ENCODE results near the gene M6PR.

Gene M6PR

DNA sequence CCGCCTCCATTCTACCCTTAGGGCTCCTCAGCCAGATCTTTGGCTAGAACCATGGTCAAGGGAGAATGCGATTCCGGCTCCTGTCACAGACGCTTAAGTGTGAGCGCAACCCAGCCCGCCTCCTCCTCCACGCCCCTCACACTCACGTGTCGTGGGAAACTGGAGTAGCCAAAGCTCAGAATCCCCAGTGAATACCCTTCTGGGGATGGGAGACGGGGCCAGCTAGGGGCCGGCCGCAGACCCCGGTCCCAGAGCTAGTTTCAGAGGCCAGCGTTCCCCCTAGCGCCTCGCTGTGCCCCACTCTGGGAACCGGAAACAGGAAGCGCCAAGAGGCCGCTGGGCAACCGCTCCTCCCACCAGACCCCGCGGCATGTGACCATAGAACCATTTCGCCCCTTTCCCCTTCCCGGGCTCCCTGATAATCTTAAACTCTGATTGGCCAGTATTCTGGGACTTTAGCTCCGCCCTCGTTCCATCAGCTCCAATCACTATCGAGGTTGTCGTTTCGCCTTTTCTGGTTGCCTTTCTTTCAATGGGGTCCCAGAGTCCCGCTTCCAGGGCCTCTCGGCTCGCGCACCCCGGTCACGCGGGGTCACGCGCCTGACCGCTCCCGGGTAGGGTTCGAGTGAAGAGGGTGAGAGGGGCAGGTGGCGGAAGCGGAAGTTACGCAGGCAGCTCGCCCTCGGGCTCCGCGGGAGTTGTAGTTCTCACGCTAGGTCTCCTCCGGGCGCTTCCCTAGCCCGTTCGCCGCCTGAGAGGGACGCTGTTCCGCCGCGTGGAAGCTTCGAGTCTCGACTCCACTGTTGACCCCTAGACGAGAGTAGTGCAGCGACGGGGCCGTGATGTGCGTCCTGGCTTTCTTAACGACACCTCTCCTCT, at the start of gene M6PR:
TSS of gene M6PR (minus strand) at position 304 of the 879 bp plus-strand sequence. CDS start 3,241 bp downstream, outside the sequence.
- ATAC-seq (peak; percentile 83), DNase-seq (peak; percentile 93)

DNA sequence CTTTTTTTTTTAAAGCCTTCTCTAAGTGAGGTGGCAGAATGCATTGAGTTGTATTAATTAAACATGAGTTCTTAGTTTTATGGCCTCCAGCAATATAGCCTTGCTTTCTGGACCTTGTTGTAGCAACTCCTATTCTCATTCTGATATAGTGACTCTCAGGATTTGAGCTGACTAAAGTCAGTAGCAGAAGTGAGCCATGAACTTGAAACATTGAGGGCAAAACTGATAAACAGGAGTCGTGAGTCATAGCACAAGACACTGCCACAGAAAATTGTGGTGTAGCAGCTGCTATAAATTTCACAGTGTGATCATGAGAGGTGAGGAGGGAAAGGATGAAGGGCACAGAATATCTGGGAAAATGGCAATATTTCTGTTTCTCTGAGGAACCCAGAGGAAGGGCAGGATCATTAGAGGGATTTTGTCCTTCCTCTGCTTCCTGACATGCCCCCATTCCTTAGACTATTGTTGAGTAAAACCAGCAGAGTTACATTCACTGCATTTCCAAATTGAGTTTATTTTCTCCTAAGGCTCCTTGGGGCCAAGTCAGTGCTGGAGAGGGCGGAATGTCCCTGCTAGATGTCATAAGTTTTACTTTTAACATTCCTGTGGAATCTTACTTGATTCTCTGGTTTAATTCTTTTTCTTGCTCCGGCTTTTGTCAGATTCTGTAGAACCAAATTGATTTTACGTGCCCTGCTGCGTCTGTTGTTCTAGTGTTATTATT, 47.4 kb upstream of the M6PR start:
- peak; percentile 93 for ATAC-seq
- no peak for DNase-seq

DNA sequence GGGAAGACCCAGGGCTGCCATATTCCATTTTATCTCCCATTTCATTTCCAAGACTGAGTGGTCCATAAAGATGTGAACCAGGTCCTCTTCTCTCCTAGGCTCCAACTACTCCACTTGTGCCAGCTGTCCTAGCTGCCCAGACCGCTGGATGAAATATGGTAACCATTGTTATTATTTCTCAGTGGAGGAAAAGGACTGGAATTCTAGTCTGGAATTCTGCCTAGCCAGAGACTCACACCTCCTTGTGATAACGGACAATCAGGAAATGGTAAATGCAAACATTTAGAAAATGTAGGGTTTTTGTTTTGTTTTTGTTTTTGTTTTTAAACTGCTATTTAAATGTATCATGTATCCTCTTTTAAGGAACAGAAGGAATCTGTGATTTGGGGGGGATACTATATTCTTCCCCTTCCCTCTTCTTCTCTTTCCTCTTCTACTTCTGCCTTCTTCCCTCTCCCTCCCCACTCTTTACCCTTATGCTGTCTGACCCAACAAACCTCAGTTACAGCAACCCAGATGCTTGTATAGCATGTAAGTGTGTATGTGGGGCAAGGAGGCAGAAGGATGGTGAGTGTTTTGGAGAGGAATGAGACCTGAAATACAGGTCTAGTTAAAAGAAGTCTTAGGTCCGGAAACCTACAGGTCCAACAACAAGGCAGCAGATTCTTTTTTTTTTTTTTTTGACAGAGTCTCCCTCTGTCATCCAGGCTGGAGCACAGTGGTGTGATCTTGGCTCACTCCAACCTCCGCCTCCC, 45.8 kb upstream of the M6PR start:
- DNase-seq (no peak), ATAC-seq (no peak)

DNA sequence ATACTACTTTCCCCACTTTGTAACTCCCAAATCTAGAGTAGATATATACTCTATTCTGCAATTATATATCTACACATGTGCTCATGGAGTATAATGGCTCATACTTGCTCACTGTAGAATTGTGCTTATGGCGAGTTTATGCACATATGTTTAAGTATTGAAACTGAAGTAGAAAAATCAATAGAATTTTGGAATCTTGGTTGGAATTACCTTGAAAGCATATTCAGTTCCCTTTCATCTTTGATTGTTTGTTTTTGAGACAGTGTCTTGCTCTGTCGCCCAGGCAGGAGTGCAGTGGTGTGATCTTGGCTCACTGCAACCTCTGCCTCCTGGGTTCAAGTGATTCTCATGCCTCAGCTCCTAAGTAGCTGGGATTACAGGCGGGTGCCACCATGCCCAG, 44.4 kb upstream of the M6PR start:
- DNase-seq (no peak), ATAC-seq (no peak)

DNA sequence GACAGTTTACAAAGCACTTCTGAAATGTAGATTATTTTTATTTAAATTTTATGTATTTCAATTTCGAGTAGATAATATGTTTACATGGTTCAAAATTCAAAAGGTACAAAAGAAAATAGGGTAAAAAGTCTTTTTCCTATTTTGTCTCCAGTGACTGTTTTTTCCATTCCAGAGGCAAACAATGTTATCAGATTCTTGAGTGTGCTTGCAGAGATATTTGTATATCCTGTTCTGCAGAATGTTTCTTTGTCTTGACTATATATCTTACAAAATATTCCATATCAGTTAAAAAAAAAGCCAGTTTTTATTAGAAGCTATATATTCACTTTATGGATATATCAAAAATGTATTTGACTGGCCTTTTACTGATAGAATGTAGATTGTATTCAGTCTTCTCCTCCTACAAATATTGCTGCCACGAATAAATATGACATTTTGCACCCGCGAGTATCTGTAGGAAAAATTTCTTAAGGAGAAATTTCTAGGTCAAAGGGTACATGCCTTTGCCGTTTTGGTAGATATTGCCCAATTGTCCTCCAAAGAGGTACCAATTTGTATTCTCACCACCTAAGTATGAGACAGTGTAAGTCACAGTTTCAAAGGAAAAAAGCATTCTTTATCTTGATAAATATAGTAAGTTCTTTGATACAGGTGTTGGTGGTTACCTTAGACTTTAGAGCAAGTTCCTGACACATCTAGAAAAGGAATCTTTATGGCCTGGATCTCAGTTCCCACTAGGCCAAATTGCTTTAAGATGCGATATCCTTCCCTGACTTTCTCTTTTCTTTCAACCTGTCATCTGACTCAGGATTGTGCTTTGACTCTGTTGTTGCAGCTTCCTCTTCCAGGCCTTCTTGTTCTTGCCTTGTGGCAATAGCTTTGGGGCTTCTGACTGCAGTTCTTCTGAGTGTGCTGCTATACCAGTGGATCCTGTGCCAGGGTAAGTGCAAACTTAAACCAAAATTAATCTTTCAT, 42.2 kb upstream of the M6PR start:
- ATAC-seq: peak; percentile 30

DNA sequence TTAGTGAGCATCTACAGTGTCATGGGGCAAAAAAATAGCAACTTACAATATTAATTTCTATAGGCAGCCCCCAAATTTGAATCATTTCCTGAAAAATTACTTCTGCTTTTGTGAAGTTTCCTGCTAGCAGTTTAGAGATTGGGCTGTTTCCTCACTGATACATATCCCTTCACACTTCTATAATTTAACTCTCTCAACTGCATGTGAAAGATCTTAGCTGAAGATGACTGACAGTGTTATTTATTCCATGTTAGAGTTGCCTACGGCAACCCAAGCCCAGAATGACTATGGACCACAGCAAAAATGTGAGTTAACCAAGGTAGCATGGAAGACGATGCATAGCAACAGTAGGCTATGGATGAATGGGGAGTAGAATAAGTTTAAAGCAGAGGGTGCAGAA, 40.0 kb upstream of the M6PR start, which contains the start of gene KLRG1:
TSS of gene KLRG1 (plus strand) at position 134 of the 400 bp plus-strand sequence. CDS start at position 224, 90 bp downstream.
- DNase-seq: no peak
- ATAC-seq: peak; percentile 72

More for the DNA sequence above, 42.2 kb upstream of the M6PR start:
- no peak for DNase-seq

DNA sequence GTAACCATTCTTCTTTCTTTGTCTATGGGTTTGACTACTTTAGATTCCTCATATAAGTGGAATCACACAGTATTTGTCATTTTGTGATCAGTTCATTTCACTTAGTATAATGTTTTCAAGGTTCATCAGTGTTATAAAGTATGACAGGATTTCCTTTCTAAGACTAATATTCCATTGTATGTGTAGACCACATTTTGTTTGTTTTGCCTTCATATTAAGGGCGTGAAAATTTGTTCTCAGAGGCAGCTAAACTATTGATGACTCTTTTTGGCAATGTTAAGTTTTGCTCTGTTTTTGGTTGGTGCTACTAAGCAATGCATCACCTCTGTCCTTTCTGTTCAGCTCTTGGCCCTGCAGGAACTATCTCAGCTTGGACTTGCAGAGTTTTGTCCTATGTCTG, 38.2 kb upstream of the M6PR start:
- ATAC-seq (no peak), DNase-seq (no peak)

DNA sequence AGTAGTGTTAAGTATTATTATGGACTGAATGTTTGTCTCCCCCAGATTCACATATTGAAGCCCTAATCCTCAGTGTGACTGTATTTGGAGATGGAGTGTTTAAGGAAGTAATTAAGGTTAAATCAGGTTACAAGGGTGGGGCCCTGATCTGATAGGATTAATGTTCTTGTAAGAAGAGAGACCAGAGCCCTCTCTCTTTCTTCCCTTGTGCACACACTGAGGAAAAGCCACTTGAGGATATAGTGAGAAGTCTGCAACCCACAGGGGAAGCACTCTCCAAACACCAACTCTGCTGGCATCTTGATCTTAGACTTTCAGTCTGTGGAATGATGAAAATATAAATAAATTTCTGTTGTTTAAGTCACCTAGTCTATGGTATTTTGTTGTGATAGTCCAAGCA, 37.7 kb upstream of the M6PR start:
- ATAC-seq: no peak
- DNase-seq: no peak

DNA sequence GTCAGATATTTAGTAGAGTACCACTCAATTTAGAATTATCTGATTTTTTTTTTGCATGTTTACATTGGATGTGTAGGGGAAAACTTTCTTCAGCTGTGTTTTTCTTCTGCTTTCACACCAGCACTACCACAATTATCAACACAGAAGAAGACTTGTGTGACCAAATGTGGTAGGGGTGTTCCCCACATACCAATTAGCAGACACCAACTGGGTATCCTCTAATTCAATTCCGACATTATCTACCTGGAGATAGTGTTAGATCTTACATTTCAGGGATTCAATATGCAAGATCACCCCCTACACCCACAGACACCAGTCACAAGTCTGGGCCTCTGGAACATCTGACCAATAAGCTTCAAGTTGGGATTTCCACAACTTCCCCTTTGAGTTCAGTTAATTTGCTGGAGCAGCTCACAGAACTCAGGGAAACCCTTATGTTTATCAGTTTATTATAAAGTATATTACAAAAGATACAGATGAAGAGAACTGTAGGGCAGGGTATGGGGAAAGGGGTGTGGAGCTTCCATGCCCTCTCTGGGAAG, 35.8 kb upstream of the M6PR start:
- ATAC-seq: no peak
- no peak for DNase-seq

DNA sequence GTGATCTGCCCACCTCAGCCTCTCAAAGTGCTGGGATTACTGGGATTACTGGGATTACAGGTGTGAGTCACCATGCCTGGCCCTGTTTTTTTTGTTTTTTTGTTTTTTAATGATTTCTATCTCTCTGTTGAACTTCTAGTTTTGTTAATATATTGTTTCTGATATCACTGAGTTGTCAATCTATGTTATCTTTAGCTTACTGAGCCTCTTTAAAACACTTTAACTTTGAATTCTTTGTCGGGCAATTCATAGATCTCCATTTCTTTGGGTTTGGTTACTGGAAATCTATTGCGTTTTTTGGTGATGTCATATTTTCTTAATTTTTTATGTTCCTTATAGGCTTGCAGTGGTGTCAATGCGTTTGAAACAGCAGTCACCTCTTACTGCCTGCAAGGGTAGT, 30.7 kb upstream of the M6PR start:
- ATAC-seq: no peak
- DNase-seq: no peak

DNA sequence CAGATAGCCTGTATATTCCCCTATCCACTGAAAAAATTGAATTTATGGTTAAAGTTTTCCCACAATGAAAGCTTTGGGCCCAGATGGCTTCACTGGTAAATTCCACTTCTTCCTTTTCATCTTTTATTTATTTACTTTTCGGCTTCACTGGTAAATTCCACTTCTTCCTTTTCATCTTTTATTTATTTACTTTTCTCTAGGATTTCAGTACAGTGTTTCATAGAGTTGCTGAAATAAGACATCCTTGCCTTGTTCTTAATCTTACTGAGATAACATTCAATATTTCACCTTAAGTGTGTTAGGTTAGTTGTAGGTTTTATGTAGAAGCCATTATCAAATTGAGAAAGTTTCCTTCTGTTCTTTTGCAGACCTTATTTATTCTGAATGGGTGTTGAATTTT, 21.0 kb upstream of the M6PR start:
- DNase-seq (no peak), ATAC-seq (no peak)

DNA sequence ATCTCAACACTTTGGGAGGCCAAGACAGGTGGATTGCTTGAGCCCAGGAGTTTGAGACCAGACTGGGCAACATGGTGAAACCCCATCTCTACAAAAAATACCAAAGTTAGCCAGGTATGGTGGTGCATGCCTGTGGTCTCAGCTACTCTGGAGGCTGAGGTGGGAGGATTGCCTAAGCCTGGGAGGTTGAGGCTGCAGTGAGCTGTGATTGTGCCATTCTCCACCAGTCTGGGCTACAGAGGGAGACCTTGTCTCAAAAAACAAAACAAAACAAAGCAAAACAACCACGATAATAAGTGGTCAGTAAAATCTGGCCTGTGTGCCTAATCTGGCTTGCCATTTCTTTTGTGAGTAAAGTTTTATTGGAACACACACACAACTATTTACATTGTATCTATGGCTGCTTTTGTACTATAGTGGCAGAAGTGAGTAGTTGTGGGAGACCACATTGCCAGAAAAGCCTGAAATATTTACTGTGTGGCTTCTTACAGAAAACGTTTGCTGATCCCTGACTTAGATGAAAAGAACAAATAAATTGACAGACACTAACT, 20.5 kb upstream of the M6PR start:
- DNase-seq (no peak), ATAC-seq (no peak)

DNA sequence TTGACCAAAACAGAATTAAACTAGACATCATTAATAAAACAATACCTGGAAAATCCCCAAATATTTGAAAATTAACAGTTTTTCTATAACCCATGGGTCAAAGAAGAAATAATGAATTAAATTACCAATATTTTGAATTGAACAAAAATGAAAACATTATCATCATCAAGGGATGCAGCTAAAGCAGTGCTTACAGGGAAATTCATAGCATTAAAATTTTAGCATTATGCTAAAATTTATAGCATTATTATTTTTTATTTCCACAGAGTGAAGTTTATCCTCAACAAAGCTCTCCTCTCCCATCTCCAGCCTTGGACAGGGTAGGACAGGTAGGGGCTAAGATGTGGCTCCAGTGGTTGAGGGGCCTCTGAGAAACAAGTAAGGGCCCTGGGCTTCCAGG, 19.3 kb upstream of the M6PR start:
- no peak for DNase-seq
- no peak for ATAC-seq

DNA sequence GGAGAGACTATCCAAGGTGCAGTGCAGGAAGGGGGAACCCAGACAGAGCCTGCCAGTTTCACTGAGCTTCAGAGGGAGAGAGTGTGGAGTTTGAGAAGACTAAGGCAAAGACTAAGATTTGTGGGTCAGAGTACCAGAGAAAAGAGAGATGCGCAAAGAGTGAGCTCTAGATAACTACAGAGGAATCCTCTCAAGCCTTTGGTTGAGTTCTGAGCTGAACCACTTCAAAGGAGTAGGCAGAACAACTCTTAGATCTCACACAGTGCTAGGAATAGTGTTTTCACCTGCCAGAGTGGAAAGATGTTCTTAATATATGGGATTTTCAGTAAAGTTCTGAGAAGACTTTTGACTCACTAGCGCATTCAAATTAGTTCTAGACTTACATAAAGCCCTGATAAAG, 10.7 kb upstream of the M6PR start:
- no peak for DNase-seq
- ATAC-seq: peak; percentile 52

DNA sequence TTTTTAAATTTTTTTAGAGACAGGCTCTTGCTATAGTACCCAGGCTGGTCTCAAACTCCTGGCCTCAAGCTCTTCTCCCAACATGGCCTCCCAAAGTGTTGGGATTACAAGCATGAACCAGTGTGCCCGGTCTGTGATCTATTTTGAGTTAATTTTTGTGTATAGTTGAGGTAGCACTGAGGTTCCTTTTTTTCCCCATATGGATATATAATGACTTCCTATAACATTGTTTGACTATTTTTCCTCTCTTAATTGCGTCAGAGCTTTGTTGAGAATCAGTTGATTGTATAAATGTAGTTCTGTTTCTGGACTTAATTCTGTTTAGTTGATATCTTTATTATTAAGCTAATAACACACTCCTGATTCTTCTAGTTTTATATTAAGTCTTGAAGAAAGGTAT, 8.6 kb upstream of the M6PR start:
- ATAC-seq: no peak
- DNase-seq: no peak

DNA sequence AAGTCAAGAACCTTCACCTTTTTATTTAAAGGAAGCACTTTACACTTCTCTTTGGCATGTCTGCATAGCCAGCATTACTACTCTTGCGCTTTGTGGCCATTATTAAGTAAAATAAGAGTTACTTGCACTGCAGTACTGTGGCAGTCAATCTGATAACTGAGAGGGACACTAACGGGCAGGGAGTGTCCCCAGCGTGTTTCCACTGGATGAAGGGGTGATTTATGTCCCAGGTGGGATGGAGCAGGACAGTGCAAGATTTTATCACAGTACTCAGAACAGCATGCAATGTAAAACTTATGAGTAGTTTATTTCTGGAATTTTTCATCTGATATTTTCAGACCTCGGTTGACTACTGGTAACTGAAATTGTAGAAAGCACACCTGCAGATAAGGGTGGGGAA, 8.1 kb upstream of the M6PR start:
- no peak for DNase-seq
- no peak for ATAC-seq

DNA sequence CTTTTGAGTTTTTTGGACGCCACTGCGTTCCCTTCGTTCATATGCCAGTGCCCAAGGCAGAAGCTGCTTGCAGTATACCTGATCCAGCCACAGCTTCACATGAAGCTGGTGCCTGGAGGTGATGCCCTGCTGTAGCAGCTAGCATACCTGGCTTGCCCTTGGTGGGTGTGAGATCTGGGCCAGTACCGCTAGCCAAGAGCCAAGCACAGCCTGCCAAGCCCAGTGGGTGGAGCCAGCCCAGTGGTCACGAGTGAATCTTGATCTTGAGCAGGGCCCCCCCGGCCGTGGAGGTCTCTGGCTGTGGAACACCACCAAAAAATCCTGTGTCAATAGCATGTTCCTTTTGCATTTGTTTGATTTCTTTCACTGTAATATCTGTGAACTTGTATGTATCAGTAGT, 7.3 kb upstream of the M6PR start:
- DNase-seq (no peak), ATAC-seq (no peak)

DNA sequence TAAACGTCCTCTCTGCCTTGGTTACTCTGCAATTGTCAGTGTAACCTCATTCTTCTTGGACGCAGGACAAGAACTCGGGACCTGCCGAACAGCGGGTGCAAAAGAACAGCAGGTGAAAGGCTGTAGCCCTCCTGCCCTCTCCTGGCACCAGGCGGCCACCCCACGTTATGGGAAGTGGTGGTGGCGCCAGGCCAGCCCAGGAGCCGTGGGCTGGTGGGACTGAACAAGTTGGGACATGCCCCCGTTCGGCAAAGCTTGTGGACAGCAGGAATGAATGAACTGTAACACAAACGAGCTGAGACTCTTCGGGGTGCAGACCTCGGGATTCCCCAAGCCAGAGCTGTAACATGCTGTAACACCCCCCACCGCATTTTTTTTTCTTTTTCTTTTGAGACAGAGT, 6.6 kb upstream of the M6PR start:
- no peak for DNase-seq
- no peak for ATAC-seq

DNA sequence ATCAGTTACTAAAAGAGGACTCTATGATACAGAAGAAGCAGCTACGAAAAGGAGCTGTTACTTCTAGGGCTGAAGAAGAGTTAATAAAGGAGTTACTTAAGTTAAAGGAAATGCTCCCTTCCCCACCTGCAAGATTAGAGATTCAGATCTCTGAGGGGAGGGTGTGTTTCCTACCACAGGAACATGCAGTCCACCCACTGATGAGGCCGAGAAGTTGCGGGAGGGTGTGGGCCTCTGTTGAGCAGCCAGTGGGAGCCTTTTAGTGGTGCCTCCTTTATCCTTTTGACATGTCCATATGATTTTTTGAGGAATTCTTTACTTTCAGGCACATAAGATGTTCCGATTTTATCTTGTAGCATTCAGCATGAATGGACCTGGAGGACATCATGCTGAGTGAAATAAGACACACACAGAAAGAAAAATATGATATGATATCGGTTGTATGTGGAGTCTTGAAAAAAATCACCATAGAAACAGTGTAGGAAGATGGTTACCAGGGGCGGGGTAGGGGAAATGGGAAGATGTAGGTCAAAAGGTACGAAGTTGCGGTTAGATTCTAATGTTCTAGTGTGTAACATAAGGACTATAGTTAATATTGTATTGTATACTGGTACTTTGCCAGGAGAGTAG, 4.4 kb upstream of the M6PR start:
- ATAC-seq: no peak
- peak; percentile 54 for DNase-seq

DNA sequence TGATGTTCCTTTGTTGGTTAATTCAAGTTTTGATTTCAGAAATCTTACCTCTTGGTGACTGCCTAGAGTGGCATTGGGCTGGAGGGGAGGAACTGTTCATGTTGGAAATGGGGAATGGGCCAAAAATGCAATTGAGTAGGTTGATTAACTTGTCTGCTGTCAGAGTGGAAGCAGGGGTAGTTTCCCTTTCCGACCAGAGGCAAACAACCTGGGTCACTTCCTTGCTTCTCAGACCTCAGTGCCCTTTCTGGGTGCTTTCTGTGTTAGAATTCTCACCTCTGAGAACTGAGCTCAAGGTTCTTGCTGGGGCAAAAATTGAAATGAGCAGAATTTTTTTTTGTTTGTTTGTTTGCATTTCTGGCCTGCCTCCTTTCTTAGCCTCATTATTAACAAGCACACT, 2.3 kb upstream of the M6PR start:
- ATAC-seq (peak; percentile 16), DNase-seq (peak; percentile 47)
